Fibroblast of lung (primary cell): ENCODE measurements around the gene MRNIP. TPM values are rescaled to one million over a fixed set of nuclear protein-coding genes. Genes with fewer than 3 reads are reported as not detected.

Experiments
- DNase-seq, 2 donors: peaks; one replicate each; pipeline versions ENCODE4 v3.0.0 to v3.0.0-alpha.2; 2010; ENCODE audit warnings: low read depth in 2 of 2
- H2AFZ ChIP-seq: 2 replicates; pipeline ENCODE4 v1.5.1; 2012; ENCODE audit warnings: low read length, control low read depth, inconsistent platforms
- H3K27ac ChIP-seq: 2 replicates; pipeline ENCODE4 v1.5.1; 2011; ENCODE audit warnings: low read length, control low read depth; ENCODE audit not compliant: insufficient read depth
- H3K27me3 ChIP-seq: 2 replicates; pipeline ENCODE4 v1.5.1; 2011; ENCODE audit warnings: mild to moderate bottlenecking, low read length; ENCODE audit not compliant: control insufficient read depth, insufficient read depth
- H3K36me3 ChIP-seq: 2 replicates; pipeline ENCODE4 v1.5.1; 2011; ENCODE audit warnings: low read length; ENCODE audit not compliant: control insufficient read depth, insufficient read depth
- H3K4me1 ChIP-seq: 2 replicates; pipeline ENCODE4 v1.5.1; 2011; ENCODE audit warnings: low read length; ENCODE audit not compliant: control insufficient read depth, insufficient read depth; ENCODE audit errors: extremely low read depth
- H3K4me2 ChIP-seq: 2 replicates; pipeline ENCODE4 v1.5.1; 2011; ENCODE audit warnings: low read length, control low read depth; ENCODE audit not compliant: insufficient read depth; ENCODE audit errors: extremely low read depth
- H3K4me3 ChIP-seq, 4 experiments: fragments of 200-600 bp in 1 of 4; sonication (generic) in 1 of 4; replicated peaks in 1 of 4; 2 replicates each; pipeline ENCODE4 v1.5.1; 2011 to 2016; ENCODE audit warnings: low read length in 4 of 4, low read depth in 3 of 4, mild to moderate bottlenecking in 3 of 4, control low read depth in 2 of 4, inconsistent platforms in 1 of 4, mixed read lengths in 1 of 4; ENCODE audit not compliant: insufficient read depth in 1 of 4; ENCODE audit errors: control extremely low read depth in 1 of 4
- H3K79me2 ChIP-seq: 2 replicates; pipeline ENCODE4 v1.5.1; 2012; ENCODE audit warnings: mild to moderate bottlenecking, low read length, inconsistent platforms; ENCODE audit not compliant: control insufficient read depth, insufficient read depth
- H3K9ac ChIP-seq: 2 replicates; pipeline ENCODE4 v1.5.1; 2011; ENCODE audit warnings: mild to moderate bottlenecking, low read length, control low read depth; ENCODE audit not compliant: insufficient read depth
- H3K9me3 ChIP-seq: 2 replicates; pipeline ENCODE4 v1.5.1; 2012; ENCODE audit warnings: low read depth, low read length; ENCODE audit not compliant: control insufficient read depth, insufficient read depth
- H4K20me1 ChIP-seq: 2 replicates; pipeline ENCODE4 v1.5.1; 2011; ENCODE audit warnings: low read length; ENCODE audit not compliant: control insufficient read depth, insufficient read depth; ENCODE audit errors: extremely low read depth
- CTCF ChIP-seq, 2 donors: IDR thresholded peaks in 1 of 2; conservative IDR thresholded peaks in 1 of 2; 1 replicate in 1 of 2; 2 replicates in 1 of 2; pipeline ENCODE4 v1.5.1; 2011 to 2012; ENCODE audit warnings: low read length in 2 of 2, control low read depth in 1 of 2, inconsistent platforms in 1 of 2, low read depth in 1 of 2, mild to moderate bottlenecking in 1 of 2
- EZH2 ChIP-seq: IDR thresholded peaks from 2 replicates; pipeline ENCODE4 v1.5.1; 2012; ENCODE audit warnings: low read length, control low read depth, mild to moderate bottlenecking; ENCODE audit errors: missing control alignments
- polyA plus RNA-seq, 2 donors: library from polyadenylated mRNA; depleted of rRNA in 1 of 2; stranded (reverse) in 1 of 2; unstranded in 1 of 2; fragments of >200 nt; gene quantifications; 2 replicates each; pipeline ENCODE4 v1.2.1, GENCODE V29; 2011 to 2012; ENCODE audit warnings: missing spikeins in 1 of 2
- total RNA-seq: library from RNA; depleted of rRNA; stranded (reverse); fragments of >200 nt; gene quantifications from 2 replicates; pipeline ENCODE4 v1.2.1, GENCODE V29; 2014

Gene MRNIP
- total and polyA plus RNA-seq, 2 donors (not counting 1 experiment from before 2014, with no cell fraction given): 8.6 to 21.0 TPM

DNA sequence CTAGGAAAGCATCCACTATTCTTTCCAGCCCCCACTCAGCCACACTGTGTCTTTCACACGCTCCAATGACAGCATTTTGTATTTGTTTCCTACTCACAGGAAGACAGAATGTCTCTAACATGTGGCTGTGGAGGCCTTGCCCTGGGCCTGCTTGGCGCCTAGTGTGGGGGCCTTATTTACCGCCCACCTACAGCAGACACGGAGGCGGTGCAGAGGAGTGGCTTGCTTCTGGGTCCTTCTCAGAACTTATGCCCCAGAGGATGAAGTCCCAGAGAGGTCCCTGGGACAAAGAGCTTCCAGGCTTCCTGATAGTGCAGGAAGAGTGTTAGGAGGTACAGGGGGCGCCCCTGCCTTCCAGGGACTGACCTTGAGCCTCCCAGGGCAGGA, 8.5 kb upstream of the MRNIP start:
- Histone ChIP-seq H3K27me3 (no peaks in the 10 kb centered on the region), H3K4me3 (no peak overlapping the region), H3K79me2 (no peaks in the 10 kb centered on the region), H3K27ac (no peak overlapping the region), H3K9ac (no peak overlapping the region), H3K4me2 (no peak overlapping the region), H4K20me1 (no peaks in the 10 kb centered on the region), H3K4me1 (no peaks in the 10 kb centered on the region), H3K36me3 (peaks cover 33% of the 10 kb centered on the region), H2AFZ (no peak overlapping the region), H3K9me3 (no peaks in the 10 kb centered on the region)
- no peak for DNase-seq
- TF ChIP-seq EZH2 (no peak), CTCF (conservative IDR thresholded peaks at IDR 0.05 in 1 of 2, IDR thresholded peaks at IDR 0.05 in 1 of 2; ENCODE audit: low read depth in 1 of 2, low read length in 2 of 2) (no peak)

GRCh38 chr5:179866241-179867078, 7.8 kb upstream of the MRNIP start:
- Histone ChIP-seq H3K4me1 (no peaks in the 10 kb centered on the region), H3K4me3 (no peak overlapping the region), H3K4me2 (no peak overlapping the region), H3K27me3 (no peaks in the 10 kb centered on the region), H3K27ac (no peak overlapping the region), H4K20me1 (no peaks in the 10 kb centered on the region), H2AFZ (no peak overlapping the region), H3K9ac (no peak overlapping the region), H3K36me3 (peaks cover 33% of the 10 kb centered on the region), H3K9me3 (no peaks in the 10 kb centered on the region), H3K79me2 (no peaks in the 10 kb centered on the region)
- TF ChIP-seq CTCF (conservative IDR thresholded peaks at IDR 0.05 in 1 of 2, IDR thresholded peaks at IDR 0.05 in 1 of 2; ENCODE audit: low read depth in 1 of 2, low read length in 2 of 2) (no peak), EZH2 (no peak)
- DNase-seq: no peak

- TF ChIP-seq EZH2 (no peak), CTCF (conservative IDR thresholded peaks at IDR 0.05 in 1 of 2, IDR thresholded peaks at IDR 0.05 in 1 of 2; ENCODE audit: low read depth in 1 of 2, low read length in 2 of 2) (no peak)
- no peak overlapping the region for H2AFZ ChIP-seq
- H3K79me2 ChIP-seq: no peaks in the 10 kb centered on the region
- no peak overlapping the region for H3K9ac ChIP-seq
- no peak overlapping the region for H3K27ac ChIP-seq
- H4K20me1 ChIP-seq: no peaks in the 10 kb centered on the region
- no peaks in the 10 kb centered on the region for H3K27me3 ChIP-seq
- peaks cover 31% of the 10 kb centered on the region for H3K36me3 ChIP-seq
- DNase-seq: no peak
- H3K4me3 ChIP-seq: no peak overlapping the region
- H3K4me1 ChIP-seq: no peaks in the 10 kb centered on the region
- no peak overlapping the region for H3K4me2 ChIP-seq
- H3K9me3 ChIP-seq: no peaks in the 10 kb centered on the region
These were observed 7.0 kb upstream of the MRNIP start for GRCh38 chr5:179865491-179866240.
